Mucosa of descending colon (tissue), 3 donors: ENCODE results near the gene MGAT5. TPM values are rescaled to one million over a fixed set of nuclear protein-coding genes. Genes with fewer than 3 reads are reported as not detected.

Source experiments
- ATAC-seq: fragments of 200-7000 bp; cut with Tn5 transposase; one replicate; pipeline ENCODE4 v1.9.1; 2020; ENCODE audit warnings: mild to moderate bottlenecking, moderate library complexity
- DNase-seq, 3 donors: peaks; one replicate each; pipeline ENCODE4 v3.0.0-alpha.2; 2020
- H3K36me3 ChIP-seq: fragments of 200-600 bp; one replicate; pipeline ENCODE4 v1.8.0; 2021; ENCODE audit warnings: low read depth, mild to moderate bottlenecking
- H3K4me1 ChIP-seq: fragments of 200-600 bp; one replicate; pipeline ENCODE4 v1.8.0; 2021; ENCODE audit warnings: low read depth, mild to moderate bottlenecking
- H3K4me3 ChIP-seq: fragments of 200-600 bp; one replicate; pipeline ENCODE4 v1.8.0; 2021; ENCODE audit warnings: mild to moderate bottlenecking
- H3K9me3 ChIP-seq: fragments of 200-600 bp; one replicate; pipeline ENCODE4 v1.8.0; 2021; ENCODE audit warnings: mild to moderate bottlenecking
- intact Hi-C, 2 donors: fragments of 100-400 bp; cut with DNase I in 1 of 2; cut with micrococcal nuclease in 1 of 2; formaldehyde crosslinking; loops; one replicate each; pipeline versions ENCODE4 v1.11.0 to v1.11.1; 2022; cut with DNase I, micrococcal nuclease
- total RNA-seq, 3 donors: library from RNA; stranded (reverse); fragmentation: NEBNext Ultra II Directional in 2 of 3; extraction: Animal tissue kit (Norgen Biotek cat#: 25700) in 2 of 3; gene quantifications; one replicate each; pipeline versions ENCODE4 v1.2.1 to v1.2.4, GENCODE V29; 2021 to 2023
- TF ChIP-seq, protein P1 (sequence below): fragments of 200-600 bp; IDR thresholded peaks from one replicate; pipeline ENCODE4 v1.8.0; 2022; ENCODE audit warnings: antibody characterized with exemption, mild to moderate bottlenecking
- donor health status: DM: no; HTN: no; CAD: no; lungs with moderate emphysema.
- donor health status: DM: no; HTN: no; CAD: no.
- donor health status: DM: no; HTN: yes; CAD: no.

Gene MGAT5
- total RNA-seq, 3 donors from 2014 or later: 56.5 to 75.5 (median 69.7) TPM

DNA sequence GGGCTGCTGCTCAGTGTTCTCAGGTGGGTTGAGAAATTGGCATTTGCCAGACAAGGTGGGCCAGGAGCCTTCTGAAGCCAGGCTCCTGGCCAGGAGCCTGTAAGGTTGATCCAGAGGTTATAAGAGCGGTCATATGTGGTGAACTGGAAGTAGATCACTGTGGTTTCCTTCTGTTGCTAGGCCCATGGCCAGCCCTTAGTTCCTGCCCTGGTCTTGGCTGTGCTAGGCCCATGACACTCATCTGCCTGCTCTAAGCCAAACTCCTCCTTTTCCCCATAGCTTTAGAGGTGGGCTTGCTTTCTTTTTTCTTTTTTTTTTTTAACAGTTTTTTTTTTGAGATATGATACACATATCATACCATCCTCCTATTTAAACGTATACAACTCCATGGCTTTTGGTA is 5.0 kb upstream of the MGAT5 start:
- peaks cover 18% of the 10 kb centered on the region for H3K4me1 ChIP-seq
- H3K36me3 ChIP-seq: no peaks in the 10 kb centered on the region
- intact Hi-C loops: no loop called here
- TF ChIP-seq, protein P1, sequence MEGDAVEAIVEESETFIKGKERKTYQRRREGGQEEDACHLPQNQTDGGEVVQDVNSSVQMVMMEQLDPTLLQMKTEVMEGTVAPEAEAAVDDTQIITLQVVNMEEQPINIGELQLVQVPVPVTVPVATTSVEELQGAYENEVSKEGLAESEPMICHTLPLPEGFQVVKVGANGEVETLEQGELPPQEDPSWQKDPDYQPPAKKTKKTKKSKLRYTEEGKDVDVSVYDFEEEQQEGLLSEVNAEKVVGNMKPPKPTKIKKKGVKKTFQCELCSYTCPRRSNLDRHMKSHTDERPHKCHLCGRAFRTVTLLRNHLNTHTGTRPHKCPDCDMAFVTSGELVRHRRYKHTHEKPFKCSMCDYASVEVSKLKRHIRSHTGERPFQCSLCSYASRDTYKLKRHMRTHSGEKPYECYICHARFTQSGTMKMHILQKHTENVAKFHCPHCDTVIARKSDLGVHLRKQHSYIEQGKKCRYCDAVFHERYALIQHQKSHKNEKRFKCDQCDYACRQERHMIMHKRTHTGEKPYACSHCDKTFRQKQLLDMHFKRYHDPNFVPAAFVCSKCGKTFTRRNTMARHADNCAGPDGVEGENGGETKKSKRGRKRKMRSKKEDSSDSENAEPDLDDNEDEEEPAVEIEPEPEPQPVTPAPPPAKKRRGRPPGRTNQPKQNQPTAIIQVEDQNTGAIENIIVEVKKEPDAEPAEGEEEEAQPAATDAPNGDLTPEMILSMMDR: no peak
- no peak overlapping the region for H3K4me3 ChIP-seq
- no peak for ATAC-seq
- no peak for DNase-seq
- H3K9me3 ChIP-seq: no peaks in the 10 kb centered on the region

DNA sequence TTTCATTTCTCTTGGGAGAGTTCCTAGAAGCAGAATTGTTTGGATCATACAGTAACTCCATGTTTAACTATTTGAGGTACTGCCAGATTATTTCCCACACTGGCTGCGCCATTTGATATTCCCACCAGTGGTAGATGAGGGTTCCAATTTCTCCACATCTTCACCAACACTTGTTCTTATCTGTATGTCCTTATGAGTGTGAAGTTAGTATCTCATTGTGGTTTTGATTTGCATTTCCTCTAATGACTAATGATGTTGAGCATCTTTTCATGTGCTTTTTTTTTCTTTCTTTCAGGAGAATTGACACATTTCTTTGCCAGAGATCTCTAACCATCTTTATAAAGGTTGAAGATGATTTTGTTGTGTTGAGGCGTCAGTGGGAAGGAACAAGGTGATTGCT is 4.1 kb upstream of the MGAT5 start:
- no peaks in the 10 kb centered on the region for H3K36me3 ChIP-seq
- H3K4me1 ChIP-seq: peaks cover 20% of the 10 kb centered on the region
- H3K4me3 ChIP-seq: no peak overlapping the region
- TF ChIP-seq, protein P1: no peak
- intact Hi-C loops: loop anchor here in 1 of 2 donors (10.0 kb wide), 1 partner anchor 135 kb away; no protein-coding TSS in a partner anchor
- no peaks in the 10 kb centered on the region for H3K9me3 ChIP-seq
- ATAC-seq (no peak), DNase-seq (no peak)

DNA sequence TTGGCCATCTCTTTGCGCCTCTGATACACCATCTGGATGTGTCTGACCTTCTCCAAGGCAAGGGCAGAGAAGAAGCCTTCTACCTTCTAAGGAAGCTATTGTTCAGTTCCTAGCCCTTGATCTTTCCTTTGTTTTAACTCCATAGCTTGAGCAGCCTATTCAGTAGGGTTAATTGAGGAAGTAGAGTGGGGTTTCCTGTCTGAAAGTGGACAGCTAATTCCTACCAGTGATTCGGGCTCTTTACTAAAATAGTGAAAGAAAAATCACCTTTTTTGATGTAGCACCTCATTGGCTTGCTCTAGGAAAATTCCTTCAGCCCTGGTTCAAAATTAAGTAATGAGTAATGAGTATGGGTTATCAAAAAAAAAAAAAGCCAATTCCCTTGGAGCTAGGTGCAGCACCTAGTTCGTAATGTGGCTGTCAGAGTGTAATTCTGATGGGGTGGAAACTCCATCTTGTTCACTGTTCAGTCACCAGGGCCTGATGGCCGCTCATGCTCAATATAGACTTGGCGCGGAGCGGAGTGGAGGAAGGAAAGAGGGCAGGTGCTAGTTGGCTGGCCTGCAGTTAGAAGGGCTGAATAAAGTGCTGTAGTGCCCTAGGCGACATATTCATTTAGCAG is 2.9 kb upstream of the MGAT5 start:
- H3K36me3 ChIP-seq: no peaks in the 10 kb centered on the region
- TF ChIP-seq, protein P1: no peak
- no peaks in the 10 kb centered on the region for H3K9me3 ChIP-seq
- ATAC-seq (no peak), DNase-seq (no peak)
- peaks cover 12% of the 10 kb centered on the region for H3K4me1 ChIP-seq
- no peak overlapping the region for H3K4me3 ChIP-seq
- intact Hi-C loops: loop anchor here in 1 of 2 donors (10.0 kb wide), 1 partner anchor 136 kb away; no protein-coding TSS in a partner anchor

DNA sequence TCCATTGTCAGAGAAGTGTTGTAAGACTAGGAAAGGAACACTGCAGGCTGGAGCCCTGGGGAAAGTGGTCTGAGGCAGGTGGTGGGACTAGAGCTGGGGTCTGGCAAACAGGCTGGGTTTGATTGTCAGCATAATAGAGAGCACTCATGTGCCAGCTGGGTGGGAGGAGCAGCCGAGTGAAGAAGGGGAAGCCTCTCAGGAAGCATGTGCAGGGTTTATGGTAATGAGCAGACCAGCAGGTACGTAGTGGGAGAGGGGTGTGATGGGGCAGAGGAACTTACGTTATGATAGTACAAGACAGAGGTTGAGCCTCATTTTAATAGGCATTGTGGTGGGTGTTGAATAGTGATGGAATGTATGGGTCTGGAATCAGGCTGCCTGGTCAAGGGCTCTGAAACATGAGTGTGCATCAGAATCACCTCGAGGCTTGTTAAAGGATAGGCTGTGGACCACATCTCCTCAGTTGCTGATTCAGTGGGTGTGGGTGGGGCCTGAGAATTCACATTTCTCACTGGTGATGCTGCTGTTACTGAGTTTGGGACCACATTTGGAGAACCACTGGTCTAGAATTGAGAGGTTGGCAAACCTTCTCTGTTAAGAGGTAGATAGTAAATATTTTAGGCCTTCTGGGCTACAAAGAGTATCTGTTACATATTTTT is 1.7 kb upstream of the MGAT5 start:
- ATAC-seq (peak; percentile 44), DNase-seq (no peak)
- intact Hi-C loops: loop anchor here in 1 of 2 donors (10.0 kb wide), 1 partner anchor 137 kb away; no protein-coding TSS in a partner anchor
- Histone ChIP-seq H3K9me3 (no peaks in the 10 kb centered on the region), H3K36me3 (no peaks in the 10 kb centered on the region), H3K4me3 (no peak overlapping the region), H3K4me1 (peaks cover 12% of the 10 kb centered on the region)
- TF ChIP-seq, protein P1: no peak

DNA sequence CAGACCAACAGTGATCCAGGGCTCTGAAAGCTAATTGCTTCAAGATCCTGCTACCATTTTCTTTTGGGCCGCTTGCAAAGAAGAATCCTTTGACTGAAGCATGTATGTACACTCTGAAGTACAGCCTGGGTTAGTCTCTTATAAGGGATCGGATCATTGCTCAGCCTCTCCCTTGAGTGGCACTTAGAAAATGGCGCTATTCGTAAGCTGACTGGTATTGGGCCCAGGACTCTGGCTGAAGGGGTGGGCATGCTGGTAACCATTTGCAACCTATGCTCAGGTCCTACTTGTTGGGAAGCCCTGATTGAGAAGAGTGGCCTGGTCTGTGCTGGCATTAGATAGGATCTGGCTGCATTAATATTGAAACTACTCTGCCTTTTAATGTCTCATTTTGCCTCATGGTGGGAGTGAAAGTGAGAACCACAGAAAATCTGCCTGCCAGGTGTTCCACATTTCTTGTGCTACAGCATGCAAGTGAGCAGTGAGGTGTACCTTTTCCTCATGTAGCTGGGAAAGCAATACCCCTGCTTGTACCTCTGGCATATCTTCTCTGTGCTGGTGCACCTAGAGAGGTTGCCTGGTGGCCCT is 661 bp upstream of the MGAT5 start:
- H3K36me3 ChIP-seq: no peaks in the 10 kb centered on the region
- intact Hi-C loops: loop anchor here in 1 of 2 donors (10.0 kb wide), 1 partner anchor 138 kb away; no protein-coding TSS in a partner anchor
- ATAC-seq: peak; percentile 8
- no peak for DNase-seq
- no peak overlapping the region for H3K4me3 ChIP-seq
- H3K9me3 ChIP-seq: no peaks in the 10 kb centered on the region
- H3K4me1 ChIP-seq: peaks cover 12% of the 10 kb centered on the region
- TF ChIP-seq, protein P1: no peak
